Keratinocyte (primary cell): Measurements from ENCODE around the gene RAF1. TPM values are rescaled to one million over a fixed set of nuclear protein-coding genes. Genes with fewer than 3 reads are reported as not detected.

Source experiments
- DNase-seq: peaks from one replicate; pipeline ENCODE4 v3.0.0-alpha.2; 2011; ENCODE audit warnings: low read depth, missing footprints, low spot score
- FAIRE-seq: peaks from 2 replicates; lab custom pipeline; 2011; peaks lifted over from hg19 to GRCh38; lab: Jason Lieb, UNC
- H2AFZ ChIP-seq: 2 replicates; pipeline ENCODE4 v1.6.0; 2012; ENCODE audit warnings: low read length, control low read depth, inconsistent platforms; ENCODE audit not compliant: control insufficient read depth
- H3K27ac ChIP-seq: 2 replicates; pipeline ENCODE4 v1.5.1; 2011; ENCODE audit warnings: low read length; ENCODE audit not compliant: control insufficient read depth, insufficient read depth
- H3K27me3 ChIP-seq: 3 replicates; pipeline ENCODE4 v1.6.0; 2011; ENCODE audit warnings: low read length; ENCODE audit not compliant: control insufficient read depth, insufficient read depth; ENCODE audit errors: extremely low read depth
- H3K36me3 ChIP-seq, 2 experiments: 2 replicates in 1 of 2; 3 replicates in 1 of 2; pipeline ENCODE4 v1.5.1; 2011; ENCODE audit warnings: low read length in 2 of 2, mild to moderate bottlenecking in 1 of 2; ENCODE audit not compliant: control insufficient read depth in 2 of 2, insufficient read depth in 2 of 2; ENCODE audit errors: extremely low read depth in 1 of 2
- H3K4me1 ChIP-seq: 3 replicates; pipeline ENCODE4 v1.5.1; 2011; ENCODE audit warnings: low read length; ENCODE audit not compliant: control insufficient read depth, insufficient read depth; ENCODE audit errors: extremely low read depth
- H3K4me2 ChIP-seq: 3 replicates; pipeline ENCODE4 v1.6.0; 2011; ENCODE audit warnings: low read depth, low read length; ENCODE audit not compliant: control insufficient read depth, insufficient read depth; ENCODE audit errors: extremely low read depth
- H3K4me3 ChIP-seq, 3 experiments: fragments of 200-600 bp in 1 of 3; sonication (generic) in 1 of 3; 2 replicates in 2 of 3; 3 replicates in 1 of 3; pipeline ENCODE4 v1.5.1; 2011 to 2016; ENCODE audit warnings: low read length in 3 of 3, mild to moderate bottlenecking in 3 of 3, control low read depth in 2 of 3, inconsistent platforms in 1 of 3, low read depth in 1 of 3, mixed read lengths in 1 of 3, mixed run types in 1 of 3, moderate library complexity in 1 of 3; ENCODE audit not compliant: control insufficient read depth in 2 of 3, insufficient read depth in 2 of 3; ENCODE audit errors: extremely low read depth in 1 of 3
- H3K79me2 ChIP-seq: 2 replicates; pipeline ENCODE4 v1.6.0; 2012; ENCODE audit warnings: low read length; ENCODE audit not compliant: control insufficient read depth, insufficient read depth
- H3K9ac ChIP-seq: 3 replicates; pipeline ENCODE4 v1.6.0; 2011; ENCODE audit warnings: low read length; ENCODE audit not compliant: control insufficient read depth, insufficient read depth; ENCODE audit errors: extremely low read depth
- H3K9me1 ChIP-seq: 3 replicates; pipeline ENCODE4 v1.6.0; 2011; ENCODE audit warnings: low read length; ENCODE audit not compliant: control insufficient read depth, insufficient read depth; ENCODE audit errors: extremely low read depth
- H3K9me3 ChIP-seq: 2 replicates; pipeline ENCODE4 v1.5.1; 2012; ENCODE audit warnings: low read depth, low read length; ENCODE audit not compliant: control insufficient read depth
- H4K20me1 ChIP-seq: 3 replicates; pipeline ENCODE4 v1.6.0; 2011; ENCODE audit warnings: low read length; ENCODE audit not compliant: control insufficient read depth, insufficient read depth; ENCODE audit errors: extremely low read depth
- CTCF ChIP-seq, 3 experiments: IDR thresholded peaks in 1 of 3; conservative IDR thresholded peaks in 1 of 3; optimal IDR thresholded peaks in 1 of 3; 2 replicates in 2 of 3; 3 replicates in 1 of 3; pipeline versions ENCODE3 to v1.5.1; 2011; ENCODE audit warnings: low read length in 3 of 3, mild to moderate bottlenecking in 3 of 3, moderate library complexity in 2 of 3, control low read depth in 1 of 3, inconsistent platforms in 1 of 3; ENCODE audit not compliant: insufficient read depth in 2 of 3; ENCODE audit errors: extremely low read depth in 1 of 3
- EZH2 ChIP-seq: IDR thresholded peaks from one replicate; pipeline ENCODE4 v1.6.1; 2012; ENCODE audit warnings: inconsistent platforms, mild to moderate bottlenecking, low read length, moderate library complexity
- dilution Hi-C: fragments of 300-500 bp; cut with MboI; formaldehyde crosslinking; loops from one replicate; pipeline ENCODE4 v1.7.0; 2020; ENCODE audit warnings: low sequenced_read_pairs; ENCODE audit not compliant: extremely low pct_ligation_motif_present
- polyA plus RNA-seq, 5 experiments: library from polyadenylated mRNA; depleted of rRNA in 3 of 5; stranded (reverse) in 3 of 5; stranded (forward) in 1 of 5; unstranded in 1 of 5; fragments of >200 nt; gene quantifications; 1 replicate in 1 of 5; 2 replicates in 3 of 5; 3 replicates in 1 of 5; pipeline versions ENCODE4 v1.2.1 to v1.2.3, GENCODE V29; 2011 to 2012; ENCODE audit warnings: missing spikeins in 2 of 5, low read depth in 1 of 5, low replicate concordance in 1 of 5

Gene RAF1
- polyA plus RNA-seq, 1 donor (not counting 4 experiments of a cell fraction or from before 2014, with no cell fraction given), result 80.1 TPM

- Histone ChIP-seq H3K9me3 (no peaks in the 10 kb centered on the region), H3K4me2 (no peak overlapping the region), H3K9ac (no peak overlapping the region), H4K20me1 (no peaks in the 10 kb centered on the region), H2AFZ (no peak overlapping the region), H3K4me1 (no peaks in the 10 kb centered on the region), H3K27me3 (no peaks in the 10 kb centered on the region), H3K27ac (no peak overlapping the region), H3K9me1 (no peaks in the 10 kb centered on the region), H3K36me3 (no peaks in the 10 kb centered on the region), H3K79me2 (no peaks in the 10 kb centered on the region), H3K4me3 (no peak overlapping the region)
- FAIRE-seq, result no peak
- dilution Hi-C loops, result no loop called here
- DNase-seq, result no peak
- TF ChIP-seq CTCF (optimal IDR thresholded peaks at IDR 0.05 in 1 of 3, IDR thresholded peaks at IDR 0.05 in 1 of 3, conservative IDR thresholded peaks at IDR 0.05 in 1 of 3; ENCODE audit: extremely low read depth in 1 of 3, insufficient read depth in 2 of 3, low read length in 3 of 3), result no peak
- no peak for TF ChIP-seq EZH2
These were observed 31.2 kb upstream of the RAF1 start for GRCh38 chr3:12695112-12695511.

- Histone ChIP-seq H3K27ac (no peak overlapping the region), H3K79me2 (no peaks in the 10 kb centered on the region), H3K4me1 (no peaks in the 10 kb centered on the region), H4K20me1 (no peaks in the 10 kb centered on the region), H2AFZ (no peak overlapping the region), H3K4me3 (no peak overlapping the region), H3K9me1 (no peaks in the 10 kb centered on the region), H3K4me2 (no peak overlapping the region), H3K27me3 (no peaks in the 10 kb centered on the region), H3K36me3 (no peaks in the 10 kb centered on the region), H3K9me3 (no peaks in the 10 kb centered on the region), H3K9ac (no peak overlapping the region)
- no peak for TF ChIP-seq CTCF (optimal IDR thresholded peaks at IDR 0.05 in 1 of 3, IDR thresholded peaks at IDR 0.05 in 1 of 3, conservative IDR thresholded peaks at IDR 0.05 in 1 of 3; ENCODE audit: extremely low read depth in 1 of 3, insufficient read depth in 2 of 3, low read length in 3 of 3)
- TF ChIP-seq EZH2, result no peak
- dilution Hi-C loops, result no loop called here
- DNase-seq, result no peak
- no peak for FAIRE-seq
These were observed 28.5 kb upstream of the RAF1 start for GRCh38 chr3:12692444-12692843.
